Measurements from ENCODE around the gene KCNMA1.

The KCNMA1 gene

DNA sequence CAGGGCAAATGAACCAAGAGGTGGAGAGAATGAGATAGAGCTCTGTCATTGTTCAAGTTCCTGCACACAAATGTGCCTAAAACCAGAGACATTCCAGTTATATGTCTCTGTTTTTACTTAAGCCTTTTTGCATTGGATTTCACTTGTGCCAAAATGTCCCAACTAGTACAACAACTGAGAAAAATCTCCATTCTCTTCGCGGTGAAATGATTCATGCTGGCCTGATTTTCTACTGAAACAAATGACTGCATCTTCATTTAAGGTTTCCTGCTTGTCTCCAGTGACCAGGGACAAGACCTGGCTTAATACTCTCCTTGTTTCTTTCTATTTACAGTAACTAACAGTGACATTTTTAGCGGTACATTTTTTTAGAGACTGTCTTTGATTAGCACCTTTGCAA lies 714.9 kb downstream of the KCNMA1 start:
- TF ChIP-seq, protein P1, sequence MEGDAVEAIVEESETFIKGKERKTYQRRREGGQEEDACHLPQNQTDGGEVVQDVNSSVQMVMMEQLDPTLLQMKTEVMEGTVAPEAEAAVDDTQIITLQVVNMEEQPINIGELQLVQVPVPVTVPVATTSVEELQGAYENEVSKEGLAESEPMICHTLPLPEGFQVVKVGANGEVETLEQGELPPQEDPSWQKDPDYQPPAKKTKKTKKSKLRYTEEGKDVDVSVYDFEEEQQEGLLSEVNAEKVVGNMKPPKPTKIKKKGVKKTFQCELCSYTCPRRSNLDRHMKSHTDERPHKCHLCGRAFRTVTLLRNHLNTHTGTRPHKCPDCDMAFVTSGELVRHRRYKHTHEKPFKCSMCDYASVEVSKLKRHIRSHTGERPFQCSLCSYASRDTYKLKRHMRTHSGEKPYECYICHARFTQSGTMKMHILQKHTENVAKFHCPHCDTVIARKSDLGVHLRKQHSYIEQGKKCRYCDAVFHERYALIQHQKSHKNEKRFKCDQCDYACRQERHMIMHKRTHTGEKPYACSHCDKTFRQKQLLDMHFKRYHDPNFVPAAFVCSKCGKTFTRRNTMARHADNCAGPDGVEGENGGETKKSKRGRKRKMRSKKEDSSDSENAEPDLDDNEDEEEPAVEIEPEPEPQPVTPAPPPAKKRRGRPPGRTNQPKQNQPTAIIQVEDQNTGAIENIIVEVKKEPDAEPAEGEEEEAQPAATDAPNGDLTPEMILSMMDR (IDR thresholded peaks at IDR 0.05; ENCODE audit: low read depth, low read length) = no peak
- no peak overlapping the region for H3K4me3 ChIP-seq (ENCODE audit: low read depth, low read length)
- no peak for DNase-seq (ENCODE audit: low read depth, low spot score)
- in situ Hi-C loops (cut with HindIII; ENCODE audit: low sequenced_read_pairs) = no loop called here

- TF ChIP-seq, protein P1 (IDR thresholded peaks at IDR 0.05; ENCODE audit: low read depth, low read length) = no peak
- no peak overlapping the region for H3K4me3 ChIP-seq (ENCODE audit: low read depth, low read length)
- in situ Hi-C loops (cut with HindIII; ENCODE audit: low sequenced_read_pairs) = no loop called here
- no peak for DNase-seq (ENCODE audit: low read depth, low spot score)
Observed at GRCh38 chr10:76921383-76922010, 716.1 kb downstream of the KCNMA1 start.

DNA sequence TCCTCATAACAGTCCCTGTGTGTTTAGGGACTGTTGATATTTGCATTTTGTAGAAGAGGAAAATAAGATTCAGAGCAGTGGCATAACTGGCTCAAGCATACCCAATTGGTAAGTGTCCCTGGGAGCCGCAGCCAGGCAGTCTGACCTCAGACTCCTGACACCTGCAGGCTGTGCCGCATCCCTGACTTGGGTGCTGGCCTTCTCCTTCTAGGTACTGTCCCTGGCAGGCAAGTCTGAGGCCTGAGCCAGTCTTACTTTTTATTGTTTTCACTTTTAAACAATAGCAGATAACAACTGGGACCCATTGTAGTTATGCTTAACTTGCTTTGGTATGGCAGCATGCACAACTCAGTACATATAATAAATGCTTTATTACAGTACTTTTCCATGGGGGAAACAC lies 717.0 kb downstream of the KCNMA1 start:
- TF ChIP-seq, protein P1 (IDR thresholded peaks at IDR 0.05; ENCODE audit: low read depth, low read length) = no peak
- no peak overlapping the region for H3K4me3 ChIP-seq (ENCODE audit: low read depth, low read length)
- no peak for DNase-seq (ENCODE audit: low read depth, low spot score)
- in situ Hi-C loops (cut with HindIII; ENCODE audit: low sequenced_read_pairs) = no loop called here

GRCh38 chr10:76918106-76918505 lies 719.5 kb downstream of the KCNMA1 start:
- in situ Hi-C loops (cut with HindIII; ENCODE audit: low sequenced_read_pairs) = no loop called here
- no peak overlapping the region for H3K4me3 ChIP-seq (ENCODE audit: low read depth, low read length)
- DNase-seq (ENCODE audit: low read depth, low spot score) = no peak
- TF ChIP-seq, protein P1 (IDR thresholded peaks at IDR 0.05; ENCODE audit: low read depth, low read length) = no peak

DNA sequence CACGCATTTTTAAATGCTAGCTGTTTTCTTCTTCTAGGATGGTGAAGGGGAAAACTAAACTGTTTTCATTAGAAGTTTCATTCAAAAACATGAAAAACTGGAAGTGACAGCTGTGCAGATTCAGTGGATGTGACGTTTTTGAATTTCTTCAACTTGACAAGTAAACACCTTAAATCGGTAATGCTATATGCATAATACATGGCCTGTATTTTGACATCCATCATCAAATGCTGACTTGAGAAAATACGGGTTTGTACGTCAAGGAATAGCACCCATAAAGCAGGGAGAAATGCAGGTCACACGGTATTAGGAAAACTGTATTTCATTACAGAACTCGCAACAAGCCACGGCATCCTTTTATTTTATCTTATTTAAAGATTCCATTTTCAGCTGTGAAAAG lies 720.5 kb downstream of the KCNMA1 start:
- in situ Hi-C loops (cut with HindIII; ENCODE audit: low sequenced_read_pairs) = no loop called here
- no peak for DNase-seq (ENCODE audit: low read depth, low spot score)

GRCh38 chr10:76916536-76916935 lies 721.1 kb downstream of the KCNMA1 start:
- DNase-seq (ENCODE audit: low read depth, low spot score) = no peak
- TF ChIP-seq, protein P1 (IDR thresholded peaks at IDR 0.05; ENCODE audit: low read depth, low read length) = no peak

More for the DNA sequence above, 720.5 kb downstream of the KCNMA1 start:
- TF ChIP-seq, protein P1 (IDR thresholded peaks at IDR 0.05; ENCODE audit: low read depth, low read length) = no peak
- H3K4me3 ChIP-seq (ENCODE audit: low read depth, low read length) = no peak overlapping the region

More at GRCh38 chr10:76916536-76916935, 721.1 kb downstream of the KCNMA1 start:
- H3K4me3 ChIP-seq (ENCODE audit: low read depth, low read length) = no peak overlapping the region
- in situ Hi-C loops (cut with HindIII; ENCODE audit: low sequenced_read_pairs) = no loop called here
